ENCODE data around the gene VSTM4. TPM values are rescaled to one million over a fixed set of nuclear protein-coding genes. Genes with fewer than 3 reads are reported as not detected.

VSTM4 gene
- total RNA-seq, 1 experiment from 2014 or later, result not detected

DNA sequence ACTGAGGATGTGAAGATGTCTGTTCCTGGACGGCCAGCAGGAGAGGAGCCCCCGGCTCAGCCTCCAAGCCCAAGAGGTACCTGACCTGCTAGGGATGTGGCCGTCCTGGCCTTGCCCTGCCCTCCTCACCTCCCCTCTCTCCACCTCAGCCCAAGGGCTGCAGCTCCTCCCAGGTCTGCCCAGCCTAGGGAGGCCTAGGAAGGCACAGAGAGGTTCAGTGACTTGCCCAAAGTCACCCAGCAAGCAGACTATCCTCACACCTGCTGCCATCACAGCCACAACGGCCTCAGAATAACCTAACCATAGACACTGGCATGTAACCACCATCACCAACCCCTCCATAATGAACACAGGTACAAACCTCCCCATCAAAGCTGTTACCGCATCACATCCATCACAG, 137.0 kb downstream of the VSTM4 start:
- Mint-ChIP-seq H3K27ac (ENCODE audit: unreplicated experiment) (no peak overlapping the region), H3K27me3 (ENCODE audit: unreplicated experiment) (peaks cover 65% of the 10 kb centered on the region), H3K4me1 (ENCODE audit: low read depth, unreplicated experiment) (no peaks in the 10 kb centered on the region), H3K9me3 (ENCODE audit: low read depth, unreplicated experiment) (no peaks in the 10 kb centered on the region), H3K4me3 (ENCODE audit: low read depth, unreplicated experiment) (no peak overlapping the region), H3K36me3 (ENCODE audit: insufficient read depth, unreplicated experiment) (no peaks in the 10 kb centered on the region)
- CTCF ChIA-PET, result no interaction called here
- BruUV-seq (replicated peaks), result no TSS peak
- no peak for DNase-seq
- intact Hi-C loops (cut with micrococcal nuclease; ENCODE audit: unreplicated experiment), result no loop called here
- no peak for TF ChIP-seq CTCF (IDR thresholded peaks at IDR 0.05; ENCODE audit: unreplicated experiment)

DNA sequence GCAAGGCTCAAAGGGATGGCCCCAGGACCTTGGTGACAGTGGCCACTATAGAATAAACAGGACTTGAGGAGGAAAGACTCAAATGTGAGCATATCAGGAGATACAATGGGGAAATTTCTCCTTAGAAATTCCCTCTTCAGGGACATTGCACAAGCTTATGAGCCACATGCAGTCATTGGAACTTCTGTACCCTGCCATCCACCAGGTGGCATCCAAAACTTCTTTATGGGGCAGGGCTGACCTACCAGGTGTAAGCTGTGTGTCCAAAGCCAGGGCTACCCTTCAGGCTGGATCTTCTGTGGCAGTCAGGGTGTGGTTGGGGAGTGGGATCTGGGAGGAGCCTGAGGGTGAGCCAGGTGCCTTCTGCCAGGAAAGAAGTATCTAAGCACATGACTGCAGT, 139.1 kb downstream of the VSTM4 start:
- H3K27ac Mint-ChIP-seq (ENCODE audit: unreplicated experiment), result no peak overlapping the region
- BruUV-seq (replicated peaks), result no TSS peak
- H3K27me3 Mint-ChIP-seq (ENCODE audit: unreplicated experiment), result peaks cover 65% of the 10 kb centered on the region
- intact Hi-C loops (cut with micrococcal nuclease; ENCODE audit: unreplicated experiment), result no loop called here
- H3K36me3 Mint-ChIP-seq (ENCODE audit: insufficient read depth, unreplicated experiment), result no peaks in the 10 kb centered on the region
- no peak overlapping the region for H3K4me3 Mint-ChIP-seq (ENCODE audit: low read depth, unreplicated experiment)
- H3K4me1 Mint-ChIP-seq (ENCODE audit: low read depth, unreplicated experiment), result no peaks in the 10 kb centered on the region
- TF ChIP-seq CTCF (IDR thresholded peaks at IDR 0.05; ENCODE audit: unreplicated experiment), result no peak
- CTCF ChIA-PET, result interaction anchor here (0.6 to 1.1 kb wide), 2 partner anchors 170 to 185 kb away, joined by 3 read pairs; no protein-coding TSS in a partner anchor
- no peaks in the 10 kb centered on the region for H3K9me3 Mint-ChIP-seq (ENCODE audit: low read depth, unreplicated experiment)
- peak; percentile 46 for DNase-seq

DNA sequence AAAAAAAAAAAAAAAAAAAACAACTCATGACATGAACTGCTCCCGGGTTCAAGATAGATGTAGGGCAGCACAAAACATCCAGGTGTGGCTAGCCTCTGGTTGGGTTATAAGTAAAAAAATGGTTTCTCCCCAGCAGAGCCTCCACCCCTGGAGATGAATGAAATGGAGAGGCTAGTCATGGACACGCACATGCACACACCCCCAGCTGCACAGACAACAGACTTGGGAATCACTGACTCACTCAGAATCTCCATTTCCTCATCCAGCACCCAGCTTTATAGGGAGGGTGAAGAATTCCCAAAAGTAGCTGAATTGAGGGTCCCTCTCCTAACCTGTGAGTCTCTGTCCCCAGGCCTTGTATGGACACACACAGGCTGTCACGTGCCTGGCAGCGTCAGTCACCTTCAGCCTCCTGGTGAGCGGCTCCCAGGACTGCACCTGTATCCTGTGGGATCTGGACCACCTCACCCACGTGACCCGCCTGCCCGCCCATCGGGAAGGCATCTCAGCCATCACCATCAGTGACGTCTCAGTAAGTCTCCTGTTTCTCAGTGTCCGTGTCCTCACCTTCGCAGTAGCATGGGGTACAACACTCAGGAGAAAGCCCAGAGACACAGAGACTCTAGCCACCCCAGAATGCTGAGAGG, 140.7 kb downstream of the VSTM4 start:
- intact Hi-C loops (cut with micrococcal nuclease; ENCODE audit: unreplicated experiment), result no loop called here
- Mint-ChIP-seq H3K9me3 (ENCODE audit: low read depth, unreplicated experiment) (no peaks in the 10 kb centered on the region), H3K4me1 (ENCODE audit: low read depth, unreplicated experiment) (no peaks in the 10 kb centered on the region), H3K4me3 (ENCODE audit: low read depth, unreplicated experiment) (no peak overlapping the region), H3K27ac (ENCODE audit: unreplicated experiment) (no peak overlapping the region), H3K27me3 (ENCODE audit: unreplicated experiment) (peaks cover 70% of the 10 kb centered on the region), H3K36me3 (ENCODE audit: insufficient read depth, unreplicated experiment) (no peaks in the 10 kb centered on the region)
- no peak for TF ChIP-seq CTCF (IDR thresholded peaks at IDR 0.05; ENCODE audit: unreplicated experiment)
- CTCF ChIA-PET, result interaction anchor here (0.7 kb wide), 1 partner anchor 319 kb away, joined by 3 read pairs; no protein-coding TSS in a partner anchor
- no peak for DNase-seq
- no TSS peak for BruUV-seq (replicated peaks)

- Mint-ChIP-seq H3K27me3 (ENCODE audit: unreplicated experiment) (peaks cover 67% of the 10 kb centered on the region), H3K4me1 (ENCODE audit: low read depth, unreplicated experiment) (no peaks in the 10 kb centered on the region), H3K27ac (ENCODE audit: unreplicated experiment) (no peak overlapping the region), H3K36me3 (ENCODE audit: insufficient read depth, unreplicated experiment) (no peaks in the 10 kb centered on the region), H3K4me3 (ENCODE audit: low read depth, unreplicated experiment) (no peak overlapping the region), H3K9me3 (ENCODE audit: low read depth, unreplicated experiment) (no peaks in the 10 kb centered on the region)
- no TSS peak for BruUV-seq (replicated peaks)
- CTCF ChIA-PET, result no interaction called here
- DNase-seq, result no peak
- intact Hi-C loops (cut with micrococcal nuclease; ENCODE audit: unreplicated experiment), result no loop called here
- no peak for TF ChIP-seq CTCF (IDR thresholded peaks at IDR 0.05; ENCODE audit: unreplicated experiment)
Observed at GRCh38 chr10:48973065-48973464, 142.3 kb downstream of the VSTM4 start.
